SK-N-MC (cell line): Measurements from ENCODE around the gene TRMT1.

Experiments used
- EZH2 ChIP-seq: fragments of 200-600 bp; sonication (generic); IDR thresholded peaks from one replicate; pipeline ENCODE4 v1.6.1; 2017; ENCODE audit warnings: antibody characterized with exemption
- FOXP2 ChIP-seq: optimal IDR thresholded peaks from 2 replicates; pipeline ENCODE3; 2011; ENCODE audit warnings: mild to moderate bottlenecking, moderate library complexity; ENCODE audit not compliant: insufficient read depth; ENCODE audit errors: extremely low read length, control extremely low read depth
- POLR2AphosphoS5 ChIP-seq: IDR thresholded peaks from 2 replicates; pipeline ENCODE4 v1.6.1; 2012; ENCODE audit warnings: mild to moderate bottlenecking, low read depth, low read length, borderline replicate concordance

DNA sequence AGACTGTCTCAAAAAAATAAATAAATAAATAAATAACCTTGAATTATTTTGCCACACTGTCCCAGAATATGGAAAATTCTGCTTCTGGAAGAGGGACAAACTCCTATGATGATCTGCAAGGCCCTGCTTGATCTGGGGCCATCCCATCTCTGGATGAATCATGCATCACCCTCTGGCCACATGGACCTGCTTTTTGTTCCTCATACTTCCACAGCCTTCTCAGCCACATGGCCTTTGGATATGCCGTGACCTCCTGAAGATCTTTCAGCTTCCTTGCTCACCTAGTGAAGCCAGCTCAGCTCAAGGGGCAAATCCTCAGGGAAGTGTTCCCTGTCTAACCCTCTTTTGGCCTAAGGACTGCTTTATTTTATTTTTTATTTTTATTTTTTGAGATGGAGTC, 44.0 kb upstream of the TRMT1 start:
- no peak for TF ChIP-seq POLR2AphosphoS5
- TF ChIP-seq EZH2, result no peak
- no peak for TF ChIP-seq FOXP2
